ENCODE measurements around the gene VPS13A.

DNA sequence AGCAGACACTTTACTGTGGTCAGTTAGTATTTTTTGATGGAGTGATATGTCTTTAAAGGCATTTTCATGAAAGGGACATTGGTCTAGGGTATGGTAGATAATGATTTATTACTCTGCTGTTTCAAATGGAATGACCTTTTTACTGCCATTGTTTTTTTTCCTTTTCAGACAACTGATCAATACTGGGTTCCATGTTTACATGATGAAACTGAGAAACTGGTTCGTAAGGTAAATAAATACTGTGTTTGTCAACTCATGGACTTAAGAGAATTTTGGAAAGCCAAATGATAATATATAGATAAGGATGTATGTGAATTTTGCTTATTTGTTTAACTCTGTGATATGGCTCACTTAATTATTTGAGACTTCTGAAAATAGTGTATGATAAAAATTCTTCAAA, 35.5 kb downstream of the VPS13A start:
- TF ChIP-seq, protein P1, sequence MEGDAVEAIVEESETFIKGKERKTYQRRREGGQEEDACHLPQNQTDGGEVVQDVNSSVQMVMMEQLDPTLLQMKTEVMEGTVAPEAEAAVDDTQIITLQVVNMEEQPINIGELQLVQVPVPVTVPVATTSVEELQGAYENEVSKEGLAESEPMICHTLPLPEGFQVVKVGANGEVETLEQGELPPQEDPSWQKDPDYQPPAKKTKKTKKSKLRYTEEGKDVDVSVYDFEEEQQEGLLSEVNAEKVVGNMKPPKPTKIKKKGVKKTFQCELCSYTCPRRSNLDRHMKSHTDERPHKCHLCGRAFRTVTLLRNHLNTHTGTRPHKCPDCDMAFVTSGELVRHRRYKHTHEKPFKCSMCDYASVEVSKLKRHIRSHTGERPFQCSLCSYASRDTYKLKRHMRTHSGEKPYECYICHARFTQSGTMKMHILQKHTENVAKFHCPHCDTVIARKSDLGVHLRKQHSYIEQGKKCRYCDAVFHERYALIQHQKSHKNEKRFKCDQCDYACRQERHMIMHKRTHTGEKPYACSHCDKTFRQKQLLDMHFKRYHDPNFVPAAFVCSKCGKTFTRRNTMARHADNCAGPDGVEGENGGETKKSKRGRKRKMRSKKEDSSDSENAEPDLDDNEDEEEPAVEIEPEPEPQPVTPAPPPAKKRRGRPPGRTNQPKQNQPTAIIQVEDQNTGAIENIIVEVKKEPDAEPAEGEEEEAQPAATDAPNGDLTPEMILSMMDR (conservative IDR thresholded peaks at IDR 0.05; ENCODE audit: low read length): no peak
- no peak for TF ChIP-seq EZH2phosphoT487 (IDR thresholded peaks at IDR 0.05; ENCODE audit: borderline replicate concordance, low read depth, low read length)
